Lower leg skin (tissue), 3 donors: Measurements from ENCODE around the gene ZNF528.

Source experiments
- CTCF ChIP-seq, 3 donors: fragments of 450-650 bp; IDR thresholded peaks; one replicate each; pipeline ENCODE4 v1.5.1; 2016; ENCODE audit warnings: antibody characterized with exemption in 3 of 3, mild to moderate bottlenecking in 3 of 3, moderate library complexity in 2 of 3
- POLR2A ChIP-seq, 2 donors: fragments of 450-650 bp; IDR thresholded peaks; one replicate each; pipeline ENCODE4 v1.6.1; 2016 to 2017; ENCODE audit warnings: antibody characterized with exemption in 2 of 2, mild to moderate bottlenecking in 1 of 2, moderate library complexity in 1 of 2

GRCh38 chr19:52397310-52398080 lies at the start of gene ZNF528:
- TF ChIP-seq POLR2A (IDR thresholded peaks at IDR 0.05) (no peak), CTCF (IDR thresholded peaks at IDR 0.05) (no peak)
